ENCODE measurements around the gene CDK2AP2.

Gene CDK2AP2

GRCh38 chr11:67466367-67466766 lies 41.6 kb downstream of the CDK2AP2 start:
- DNase-seq (ENCODE audit: low spot score): no peak

GRCh38 chr11:67465530-67465929 lies 42.4 kb downstream of the CDK2AP2 start:
- DNase-seq (ENCODE audit: low spot score): peak; percentile 59

- DNase-seq (ENCODE audit: low spot score): peak; percentile 45
These were observed 42.8 kb downstream of the CDK2AP2 start for GRCh38 chr11:67465189-67465510.

GRCh38 chr11:67464411-67465188 lies 43.4 kb downstream of the CDK2AP2 start:
- peak; percentile 90 for DNase-seq (ENCODE audit: low spot score)

- peak; percentile 89 for DNase-seq (ENCODE audit: low spot score)
These were observed 44.1 kb downstream of the CDK2AP2 start for GRCh38 chr11:67463680-67464410.

- DNase-seq (ENCODE audit: low spot score): no peak
These were observed 44.8 kb downstream of the CDK2AP2 start for GRCh38 chr11:67463186-67463585.

- no peak for DNase-seq (ENCODE audit: low spot score)
These were observed 49.7 kb downstream of the CDK2AP2 start for GRCh38 chr11:67458266-67458665.

GRCh38 chr11:67457453-67457852 lies 50.5 kb downstream of the CDK2AP2 start:
- no peak for DNase-seq (ENCODE audit: low spot score)

Data from RKO (cell line).